Endodermal cell (in vitro differentiated cells): ENCODE data around the gene ARID5B. TPM values are rescaled to one million over a fixed set of nuclear protein-coding genes. Genes with fewer than 3 reads are reported as not detected.

Experiments used
- DNase-seq: peaks from one replicate; pipeline ENCODE4 v3.0.0-alpha.2; 2017
- H3K27ac ChIP-seq: 2 replicates; pipeline ENCODE4 v1.5.1; 2013; ENCODE audit warnings: mild to moderate bottlenecking, low read depth, low read length, moderate library complexity
- H3K27me3 ChIP-seq: 2 replicates; pipeline ENCODE4 v1.6.1; 2013; ENCODE audit warnings: mild to moderate bottlenecking, low read length, moderate library complexity; ENCODE audit not compliant: insufficient read depth, control insufficient read depth, poor library complexity, severe bottlenecking
- H3K36me3 ChIP-seq: 2 replicates; pipeline ENCODE4 v1.7.0; 2013; ENCODE audit warnings: mild to moderate bottlenecking, low read length, moderate library complexity; ENCODE audit not compliant: control insufficient read depth, insufficient read depth
- H3K4me1 ChIP-seq: one replicate; pipeline ENCODE4 v1.7.0; 2013; ENCODE audit warnings: low read length; ENCODE audit not compliant: control insufficient read depth, insufficient read depth
- H3K4me3 ChIP-seq: 2 replicates; pipeline ENCODE4 v1.5.1; 2013; ENCODE audit warnings: mild to moderate bottlenecking, low read length, moderate library complexity
- H3K9ac ChIP-seq: 2 replicates; pipeline ENCODE4 v1.6.1; 2013; ENCODE audit warnings: mild to moderate bottlenecking, low read length, moderate library complexity; ENCODE audit not compliant: poor library complexity, severe bottlenecking; ENCODE audit errors: extremely low read depth
- H3K9me3 ChIP-seq: 2 replicates; pipeline ENCODE4 v1.6.1; 2013; ENCODE audit warnings: mild to moderate bottlenecking, low read length, moderate library complexity; ENCODE audit not compliant: control insufficient read depth
- H3K27ac Mint-ChIP-seq: 2 replicates; pipeline ENCODE4 v1.8.0; 2020; ENCODE audit warnings: mixed read lengths
- H3K27me3 Mint-ChIP-seq: 2 replicates; pipeline ENCODE4 v1.8.0; 2021; ENCODE audit warnings: mild to moderate bottlenecking, mixed read lengths; ENCODE audit not compliant: insufficient read depth
- H3K36me3 Mint-ChIP-seq: 2 replicates; pipeline ENCODE4 v1.8.0; 2020; ENCODE audit warnings: low read depth, mixed read lengths
- H3K4me1 Mint-ChIP-seq: 2 replicates; pipeline ENCODE4 v1.8.0; 2020; ENCODE audit warnings: mixed read lengths
- H3K4me3 Mint-ChIP-seq: 2 replicates; pipeline ENCODE4 v1.8.0; 2020; ENCODE audit warnings: mild to moderate bottlenecking, moderate library complexity, mixed read lengths
- H3K9me3 Mint-ChIP-seq: 2 replicates; pipeline ENCODE4 v1.8.0; 2020; ENCODE audit warnings: mild to moderate bottlenecking, mixed read lengths
- CTCF ChIP-seq: fragments of 200-600 bp; sonication (generic); conservative IDR thresholded peaks from 2 replicates; pipeline ENCODE4 v1.5.0; 2021; ENCODE audit warnings: antibody characterized with exemption, mild to moderate bottlenecking
- WGBS, 2 experiments: methylation state at CpG; one replicate each; pipeline versions ENCODE4 v1.1.5 to v1.1.7; 2013; ENCODE audit warnings: missing lambda C conversion rate in 2 of 2, mixed read lengths in 1 of 2; ENCODE audit not compliant: insufficient coverage in 1 of 2, insufficient read length in 1 of 2; 5-methylcytosine and 5-hydroxymethylcytosine counted together
- total RNA-seq, 2 donors: library from RNA; stranded (reverse); fragmentation: NEBNext Ultra II Directional in 1 of 2; extraction: Animal tissue kit (Norgen Biotek cat#: 25700) in 1 of 2; gene quantifications; 2 replicates in 1 of 2; 3 replicates in 1 of 2; pipeline ENCODE4 v1.2.1, GENCODE V29; 2021

Gene ARID5B
- total RNA-seq, 2 donors from 2014 or later = 1.2 to 1.8 TPM

- Histone ChIP-seq H3K27me3 (no peaks in the 10 kb centered on the region), H3K4me3 (peak overlapping the region; percentile 66), H3K27ac (no peak overlapping the region), H3K36me3 (no peaks in the 10 kb centered on the region), H3K9me3 (no peaks in the 10 kb centered on the region), H3K4me1 (peaks cover 32% of the 10 kb centered on the region), H3K9ac (no peak overlapping the region)
- TF ChIP-seq CTCF = no peak
- Mint-ChIP-seq H3K36me3 (no peaks in the 10 kb centered on the region), H3K9me3 (no peaks in the 10 kb centered on the region), H3K27me3 (no peaks in the 10 kb centered on the region), H3K27ac (no peak overlapping the region), H3K4me3 (no peak overlapping the region), H3K4me1 (peaks cover 51% of the 10 kb centered on the region)
- WGBS, 2 experiments = 30 to 48% methylated on average over 1 to 4 of the region's 4 CpGs
- DNase-seq = no peak
These were observed 122.7 kb downstream of the ARID5B start for GRCh38 chr10:62024026-62024701.

- H3K4me1 ChIP-seq = peaks cover 26% of the 10 kb centered on the region
- H3K27me3 ChIP-seq = no peaks in the 10 kb centered on the region
- no peak overlapping the region for H3K27ac Mint-ChIP-seq
- no peaks in the 10 kb centered on the region for H3K36me3 Mint-ChIP-seq
- no peak for TF ChIP-seq CTCF
- H3K36me3 ChIP-seq = no peaks in the 10 kb centered on the region
- DNase-seq = no peak
- WGBS, 2 experiments = 90% methylated on average over 4 of the region's 4 CpGs; no CpG with 5 or more reads in 1 of the 2 experiments
- no peak overlapping the region for H3K4me3 Mint-ChIP-seq
- H3K4me1 Mint-ChIP-seq = peaks cover 41% of the 10 kb centered on the region
- H3K9ac ChIP-seq = no peak overlapping the region
- H3K4me3 ChIP-seq = no peak overlapping the region
- H3K9me3 ChIP-seq = no peaks in the 10 kb centered on the region
- no peak overlapping the region for H3K27ac ChIP-seq
- no peaks in the 10 kb centered on the region for H3K27me3 Mint-ChIP-seq
- H3K9me3 Mint-ChIP-seq = no peaks in the 10 kb centered on the region
These were observed 123.8 kb downstream of the ARID5B start for GRCh38 chr10:62025134-62025794.

GRCh38 chr10:62025901-62026879, 124.7 kb downstream of the ARID5B start:
- H3K36me3 Mint-ChIP-seq = no peaks in the 10 kb centered on the region
- H3K9me3 ChIP-seq = no peaks in the 10 kb centered on the region
- H3K9ac ChIP-seq = no peak overlapping the region
- H3K4me1 Mint-ChIP-seq = peaks cover 36% of the 10 kb centered on the region
- WGBS, 2 experiments = 94% methylated on average over 3 of the region's 4 CpGs; no CpG with 5 or more reads in 1 of the 2 experiments
- TF ChIP-seq CTCF = no peak
- no peak overlapping the region for H3K27ac ChIP-seq
- no peak for DNase-seq
- no peak overlapping the region for H3K27ac Mint-ChIP-seq
- no peaks in the 10 kb centered on the region for H3K27me3 Mint-ChIP-seq
- H3K9me3 Mint-ChIP-seq = no peaks in the 10 kb centered on the region
- peaks cover 26% of the 10 kb centered on the region for H3K4me1 ChIP-seq
- H3K4me3 ChIP-seq = no peak overlapping the region
- no peaks in the 10 kb centered on the region for H3K27me3 ChIP-seq
- H3K36me3 ChIP-seq = no peaks in the 10 kb centered on the region
- H3K4me3 Mint-ChIP-seq = no peak overlapping the region
